RWPE2 (cell line): ENCODE data around the gene WHRN.

Source experiments
- ATAC-seq: fragments of 200-7000 bp; cut with Tn5 transposase; 3 replicates; pipeline ENCODE4 v1.9.1; 2021; ENCODE audit warnings: low read depth
- DNase-seq: peaks from one replicate; pipeline ENCODE4 v3.0.0-alpha.2; 2020; ENCODE audit warnings: low spot score
- H3K27ac ChIP-seq: fragments of 450-650 bp; 2 replicates; pipeline ENCODE4 v1.5.1; 2017; ENCODE audit warnings: mild to moderate bottlenecking; ENCODE audit not compliant: poor library complexity, severe bottlenecking
- H3K27me3 ChIP-seq: fragments of 250-450 bp; sonication (Bioruptor Pico); 2 replicates; pipeline ENCODE4 v1.5.1; 2021; ENCODE audit warnings: mild to moderate bottlenecking, moderate library complexity; ENCODE audit not compliant: insufficient read depth, poor library complexity, severe bottlenecking
- H3K36me3 ChIP-seq: fragments of 250-450 bp; sonication (Bioruptor Pico); 2 replicates; pipeline ENCODE4 v1.5.1; 2020; ENCODE audit warnings: low read depth, mild to moderate bottlenecking, moderate library complexity
- H3K4me1 ChIP-seq: fragments of 250-450 bp; sonication (Bioruptor Pico); 2 replicates; pipeline ENCODE4 v1.5.1; 2021; ENCODE audit warnings: mild to moderate bottlenecking, moderate library complexity; ENCODE audit not compliant: insufficient read depth, poor library complexity, severe bottlenecking
- H3K4me3 ChIP-seq: fragments of 250-450 bp; sonication (Bioruptor Pico); 2 replicates; pipeline ENCODE4 v1.5.1; 2021; ENCODE audit warnings: mild to moderate bottlenecking, moderate library complexity; ENCODE audit not compliant: severe bottlenecking
- H3K9me3 ChIP-seq: fragments of 250-450 bp; sonication (Bioruptor Pico); 2 replicates; pipeline ENCODE4 v1.5.1; 2021; ENCODE audit warnings: mild to moderate bottlenecking, moderate library complexity; ENCODE audit not compliant: severe bottlenecking
- TF ChIP-seq, protein P1 (sequence below): fragments of 450-650 bp; IDR thresholded peaks from one replicate; pipeline ENCODE4 v1.5.1; 2017; ENCODE audit warnings: mild to moderate bottlenecking, moderate library complexity; ENCODE audit not compliant: poor library complexity, severe bottlenecking

WHRN gene

DNA sequence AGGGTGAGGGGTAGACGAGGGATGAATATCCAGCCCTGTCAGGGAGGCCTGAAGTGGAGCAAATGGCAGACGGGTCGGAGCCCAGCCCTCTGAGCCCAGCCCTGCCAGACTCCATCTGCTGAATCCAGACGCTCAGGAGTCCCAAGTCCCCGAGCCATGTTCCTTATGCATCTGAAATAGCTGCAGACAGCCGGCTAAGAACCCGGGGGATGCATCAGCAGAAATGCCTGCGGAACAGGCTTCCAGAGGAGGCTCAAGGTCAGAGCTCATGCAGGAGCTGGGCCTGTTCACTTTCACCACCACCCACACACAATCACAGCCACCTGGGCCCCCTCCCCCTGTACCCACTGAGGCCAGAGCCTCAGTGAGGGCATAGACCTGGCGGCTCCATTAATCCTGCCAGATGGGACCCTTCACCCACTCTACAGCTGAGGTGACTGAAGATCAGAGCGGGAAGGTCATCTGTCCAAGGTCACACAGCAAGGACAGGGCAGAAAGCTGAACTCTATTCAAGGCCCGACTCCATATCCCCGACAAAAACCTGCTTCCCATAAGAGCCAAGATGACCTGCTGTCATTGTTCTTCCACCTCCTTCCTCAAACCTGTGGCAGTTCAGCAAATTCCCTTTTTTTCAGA lies 93.1 kb downstream of the WHRN start:
- no peak for ATAC-seq
- no peaks in the 10 kb centered on the region for H3K27me3 ChIP-seq
- no peak overlapping the region for H3K4me3 ChIP-seq
- no peak overlapping the region for H3K27ac ChIP-seq
- no peak for DNase-seq
- H3K9me3 ChIP-seq = no peaks in the 10 kb centered on the region
- H3K4me1 ChIP-seq = no peaks in the 10 kb centered on the region
- TF ChIP-seq, protein P1, sequence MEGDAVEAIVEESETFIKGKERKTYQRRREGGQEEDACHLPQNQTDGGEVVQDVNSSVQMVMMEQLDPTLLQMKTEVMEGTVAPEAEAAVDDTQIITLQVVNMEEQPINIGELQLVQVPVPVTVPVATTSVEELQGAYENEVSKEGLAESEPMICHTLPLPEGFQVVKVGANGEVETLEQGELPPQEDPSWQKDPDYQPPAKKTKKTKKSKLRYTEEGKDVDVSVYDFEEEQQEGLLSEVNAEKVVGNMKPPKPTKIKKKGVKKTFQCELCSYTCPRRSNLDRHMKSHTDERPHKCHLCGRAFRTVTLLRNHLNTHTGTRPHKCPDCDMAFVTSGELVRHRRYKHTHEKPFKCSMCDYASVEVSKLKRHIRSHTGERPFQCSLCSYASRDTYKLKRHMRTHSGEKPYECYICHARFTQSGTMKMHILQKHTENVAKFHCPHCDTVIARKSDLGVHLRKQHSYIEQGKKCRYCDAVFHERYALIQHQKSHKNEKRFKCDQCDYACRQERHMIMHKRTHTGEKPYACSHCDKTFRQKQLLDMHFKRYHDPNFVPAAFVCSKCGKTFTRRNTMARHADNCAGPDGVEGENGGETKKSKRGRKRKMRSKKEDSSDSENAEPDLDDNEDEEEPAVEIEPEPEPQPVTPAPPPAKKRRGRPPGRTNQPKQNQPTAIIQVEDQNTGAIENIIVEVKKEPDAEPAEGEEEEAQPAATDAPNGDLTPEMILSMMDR = no peak
- H3K36me3 ChIP-seq = no peaks in the 10 kb centered on the region

GRCh38 chr9:114411452-114411851 lies 93.8 kb downstream of the WHRN start:
- Histone ChIP-seq H3K36me3 (no peaks in the 10 kb centered on the region), H3K4me1 (no peaks in the 10 kb centered on the region), H3K9me3 (no peaks in the 10 kb centered on the region), H3K27me3 (no peaks in the 10 kb centered on the region), H3K27ac (no peak overlapping the region), H3K4me3 (no peak overlapping the region)
- no peak for DNase-seq
- no peak for ATAC-seq
- TF ChIP-seq, protein P1 = no peak

- H3K9me3 ChIP-seq = no peaks in the 10 kb centered on the region
- ATAC-seq (peak; percentile 50), DNase-seq (no peak)
- H3K4me3 ChIP-seq = no peak overlapping the region
- H3K27ac ChIP-seq = no peak overlapping the region
- H3K4me1 ChIP-seq = no peaks in the 10 kb centered on the region
- no peaks in the 10 kb centered on the region for H3K27me3 ChIP-seq
- no peaks in the 10 kb centered on the region for H3K36me3 ChIP-seq
- TF ChIP-seq, protein P1 = no peak
Observed at GRCh38 chr9:114410910-114411309, 94.4 kb downstream of the WHRN start.

DNA sequence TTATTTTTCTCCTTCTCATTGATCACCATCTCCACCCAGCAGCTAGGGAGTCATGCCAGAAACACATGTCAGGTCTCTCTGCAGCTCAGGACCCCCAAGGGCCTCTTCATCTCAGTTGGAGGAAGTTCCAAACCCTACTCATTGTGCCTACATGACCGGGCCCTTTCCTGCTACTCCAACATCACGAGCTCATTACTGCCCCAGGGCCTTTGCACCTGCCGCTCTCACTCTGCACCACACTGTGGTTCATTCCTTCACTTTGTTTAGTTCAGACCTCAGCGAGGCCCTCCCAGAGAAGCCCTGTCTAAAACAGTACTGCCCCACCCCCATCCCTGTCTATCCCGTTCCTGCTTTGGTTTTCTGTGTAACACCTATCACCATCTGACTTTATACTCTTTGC lies 95.4 kb downstream of the WHRN start:
- ATAC-seq (no peak), DNase-seq (no peak)
- Histone ChIP-seq H3K27ac (no peak overlapping the region), H3K4me1 (no peaks in the 10 kb centered on the region), H3K4me3 (no peak overlapping the region), H3K36me3 (no peaks in the 10 kb centered on the region), H3K9me3 (no peaks in the 10 kb centered on the region), H3K27me3 (no peaks in the 10 kb centered on the region)
- TF ChIP-seq, protein P1 = no peak

GRCh38 chr9:114409103-114409780 lies 96.0 kb downstream of the WHRN start:
- ATAC-seq (no peak), DNase-seq (no peak)
- Histone ChIP-seq H3K36me3 (no peaks in the 10 kb centered on the region), H3K9me3 (no peaks in the 10 kb centered on the region), H3K27me3 (no peaks in the 10 kb centered on the region), H3K27ac (no peak overlapping the region), H3K4me1 (peaks cover 6% of the 10 kb centered on the region), H3K4me3 (no peak overlapping the region)
- TF ChIP-seq, protein P1 = no peak
